Tibial nerve (tissue), 4 donors: Measurements from ENCODE around the gene PAK1. TPM values are rescaled to one million over a fixed set of nuclear protein-coding genes. Genes with fewer than 3 reads are reported as not detected.

Source experiments
- DNase-seq, 2 donors: peaks; one replicate each; pipeline ENCODE4 v3.0.0-alpha.2; 2019; ENCODE audit warnings: low spot score in 2 of 2
- H3K27ac ChIP-seq, 4 donors: fragments of 200-600 bp; sonication (generic) in 3 of 4; one replicate each; pipeline ENCODE4 v1.5.1; 2017 to 2019; ENCODE audit warnings: mild to moderate bottlenecking in 1 of 4
- H3K27me3 ChIP-seq, 2 donors: fragments of 200-600 bp; sonication (generic) in 1 of 2; one replicate each; pipeline versions ENCODE4 v1.5.1 to v1.6.0; 2017 to 2019
- H3K36me3 ChIP-seq, 3 donors: fragments of 200-600 bp; sonication (generic); one replicate each; pipeline ENCODE4 v1.5.1; 2018 to 2019
- H3K4me1 ChIP-seq, 4 donors: fragments of 200-600 bp; sonication (generic) in 3 of 4; one replicate each; pipeline ENCODE4 v1.5.1; 2017 to 2019
- H3K4me3 ChIP-seq, 4 donors: fragments of 200-600 bp; sonication (generic) in 3 of 4; one replicate each; pipeline ENCODE4 v1.5.1; 2017 to 2019; ENCODE audit warnings: mild to moderate bottlenecking in 1 of 4, moderate library complexity in 1 of 4
- H3K9me3 ChIP-seq, 4 donors: fragments of 200-600 bp; sonication (generic) in 3 of 4; one replicate each; pipeline ENCODE4 v1.5.1; 2017 to 2019
- EP300 ChIP-seq, 2 donors: sonication (generic); formaldehyde crosslinking; IDR thresholded peaks; one replicate each; pipeline ENCODE4 v1.6.1; 2017; ENCODE audit warnings: antibody characterized with exemption in 2 of 2, mild to moderate bottlenecking in 1 of 2
- POLR2A ChIP-seq, 2 donors: fragments of 450-650 bp; IDR thresholded peaks; one replicate each; pipeline ENCODE4 v1.6.1; 2017; ENCODE audit warnings: antibody characterized with exemption in 2 of 2, mild to moderate bottlenecking in 2 of 2, moderate library complexity in 2 of 2
- WGBS, 2 donors: methylation state at CpG; one replicate each; pipeline ENCODE4 v1.1.5; 2018; 5-methylcytosine and 5-hydroxymethylcytosine counted together
- total RNA-seq, 4 donors: library from RNA; depleted of rRNA; stranded (reverse); fragments of >200 nt; gene quantifications; one replicate each; pipeline ENCODE4 v1.1.0, GENCODE V29; 2016
- TF ChIP-seq, protein P1 (sequence below), 5 experiments: fragments of 200-600 bp in 3 of 5; fragments of 450-650 bp in 2 of 5; sonication (generic) in 3 of 5; IDR thresholded peaks; one replicate each; pipeline ENCODE4 v1.5.1; 2016 to 2019; ENCODE audit warnings: antibody characterized with exemption in 5 of 5, mild to moderate bottlenecking in 3 of 5, moderate library complexity in 2 of 5

The PAK1 gene
- total RNA-seq, 4 donors from 2014 or later = 13.9 to 28.5 (median 25.4) TPM

- TF ChIP-seq EP300 (IDR thresholded peaks at IDR 0.05) = no peak
- 90 to 94% methylated on average over 3 of the region's 3 CpGs for WGBS, 2 donors
- Histone ChIP-seq H3K9me3 (no peaks in the 10 kb centered on the region), H3K27me3 (no peaks in the 10 kb centered on the region), H3K4me1 (no peaks in the 10 kb centered on the region), H3K27ac (no peak overlapping the region), H3K36me3 (no peaks in the 10 kb centered on the region), H3K4me3 (no peak overlapping the region)
- no peak for DNase-seq
These were observed 179.9 kb downstream of the PAK1 start for GRCh38 chr11:77294040-77294439.

GRCh38 chr11:77289737-77290136 is 184.2 kb downstream of the PAK1 start:
- TF ChIP-seq POLR2A (IDR thresholded peaks at IDR 0.05) (no peak), EP300 (IDR thresholded peaks at IDR 0.05) (no peak)
- TF ChIP-seq, protein P1, sequence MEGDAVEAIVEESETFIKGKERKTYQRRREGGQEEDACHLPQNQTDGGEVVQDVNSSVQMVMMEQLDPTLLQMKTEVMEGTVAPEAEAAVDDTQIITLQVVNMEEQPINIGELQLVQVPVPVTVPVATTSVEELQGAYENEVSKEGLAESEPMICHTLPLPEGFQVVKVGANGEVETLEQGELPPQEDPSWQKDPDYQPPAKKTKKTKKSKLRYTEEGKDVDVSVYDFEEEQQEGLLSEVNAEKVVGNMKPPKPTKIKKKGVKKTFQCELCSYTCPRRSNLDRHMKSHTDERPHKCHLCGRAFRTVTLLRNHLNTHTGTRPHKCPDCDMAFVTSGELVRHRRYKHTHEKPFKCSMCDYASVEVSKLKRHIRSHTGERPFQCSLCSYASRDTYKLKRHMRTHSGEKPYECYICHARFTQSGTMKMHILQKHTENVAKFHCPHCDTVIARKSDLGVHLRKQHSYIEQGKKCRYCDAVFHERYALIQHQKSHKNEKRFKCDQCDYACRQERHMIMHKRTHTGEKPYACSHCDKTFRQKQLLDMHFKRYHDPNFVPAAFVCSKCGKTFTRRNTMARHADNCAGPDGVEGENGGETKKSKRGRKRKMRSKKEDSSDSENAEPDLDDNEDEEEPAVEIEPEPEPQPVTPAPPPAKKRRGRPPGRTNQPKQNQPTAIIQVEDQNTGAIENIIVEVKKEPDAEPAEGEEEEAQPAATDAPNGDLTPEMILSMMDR (IDR thresholded peaks at IDR 0.05) = no peak
- 73 to 82% methylated on average over 4 of the region's 4 CpGs for WGBS, 2 donors

GRCh38 chr11:77287615-77288273 is 186.2 kb downstream of the PAK1 start:
- H3K27me3 ChIP-seq = no peaks in the 10 kb centered on the region
- no peaks in the 10 kb centered on the region for H3K9me3 ChIP-seq
- no peak for DNase-seq
- H3K4me1 ChIP-seq = no peaks in the 10 kb centered on the region
- H3K4me3 ChIP-seq = no peak overlapping the region
- no peak for TF ChIP-seq EP300 (IDR thresholded peaks at IDR 0.05)
- no peak for TF ChIP-seq POLR2A (IDR thresholded peaks at IDR 0.05)
- TF ChIP-seq, protein P1 (IDR thresholded peaks at IDR 0.05) = no peak
- H3K36me3 ChIP-seq = no peaks in the 10 kb centered on the region
- 66 to 72% methylated on average over 5 of the region's 5 CpGs for WGBS, 2 donors
- no peak overlapping the region for H3K27ac ChIP-seq

More at GRCh38 chr11:77289737-77290136, 184.2 kb downstream of the PAK1 start:
- DNase-seq = no peak
- Histone ChIP-seq H3K27me3 (no peaks in the 10 kb centered on the region), H3K4me3 (no peak overlapping the region), H3K27ac (no peak overlapping the region), H3K9me3 (no peaks in the 10 kb centered on the region), H3K36me3 (no peaks in the 10 kb centered on the region), H3K4me1 (no peaks in the 10 kb centered on the region)

- Histone ChIP-seq H3K4me1 (no peaks in the 10 kb centered on the region), H3K4me3 (no peak overlapping the region), H3K36me3 (no peaks in the 10 kb centered on the region), H3K27ac (no peak overlapping the region), H3K27me3 (no peaks in the 10 kb centered on the region), H3K9me3 (no peaks in the 10 kb centered on the region)
- no peak for DNase-seq
- no peak for TF ChIP-seq POLR2A (IDR thresholded peaks at IDR 0.05)
- no peak for TF ChIP-seq EP300 (IDR thresholded peaks at IDR 0.05)
- TF ChIP-seq, protein P1 (IDR thresholded peaks at IDR 0.05) = no peak
- WGBS, 2 donors = 91 to 93% methylated on average over 3 of the region's 3 CpGs
These were observed 186.8 kb downstream of the PAK1 start for GRCh38 chr11:77287136-77287535.

GRCh38 chr11:77284476-77285468 is 189.1 kb downstream of the PAK1 start:
- DNase-seq = no peak
- H3K27me3 ChIP-seq = no peaks in the 10 kb centered on the region
- no peak overlapping the region for H3K27ac ChIP-seq
- H3K36me3 ChIP-seq = no peaks in the 10 kb centered on the region
- no peak overlapping the region for H3K4me3 ChIP-seq
- WGBS, 2 donors = 71 to 72% methylated on average over 6 of the region's 6 CpGs
- H3K9me3 ChIP-seq = no peaks in the 10 kb centered on the region
- no peaks in the 10 kb centered on the region for H3K4me1 ChIP-seq
- TF ChIP-seq, protein P1 (IDR thresholded peaks at IDR 0.05) = no peak
- TF ChIP-seq EP300 (IDR thresholded peaks at IDR 0.05) (no peak), POLR2A (IDR thresholded peaks at IDR 0.05) (no peak)
